ENCODE measurements around the gene ANGPTL4. TPM values are rescaled to one million over a fixed set of nuclear protein-coding genes. Genes with fewer than 3 reads are reported as not detected.

ANGPTL4 gene
- total RNA-seq, 1 donor from 2014 or later, result 55.4 TPM

DNA sequence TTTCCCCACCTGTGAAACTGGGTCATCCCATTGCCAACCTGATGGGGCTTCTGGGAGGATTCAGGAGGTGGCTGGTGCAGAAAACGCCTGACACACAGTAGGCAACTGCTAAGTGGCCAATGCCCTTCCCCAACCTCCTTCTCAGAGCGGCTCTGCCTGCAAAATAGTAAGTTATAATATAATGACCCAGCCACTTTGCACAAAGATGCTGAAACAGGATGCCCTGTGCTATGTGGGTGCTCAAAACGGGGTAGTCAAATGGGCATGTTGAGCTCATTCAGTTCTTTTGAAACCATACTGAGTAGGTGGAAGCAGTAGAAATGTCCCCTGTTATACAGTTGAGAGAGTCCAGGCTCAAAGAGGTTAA is 49.7 kb downstream of the ANGPTL4 start:
- ATAC-seq, result no peak

- ATAC-seq, result no peak
Measured at GRCh38 chr19:8416796-8417195, 52.8 kb downstream of the ANGPTL4 start.

GRCh38 chr19:8421484-8422461 is 57.8 kb downstream of the ANGPTL4 start:
- no peak for ATAC-seq

DNA sequence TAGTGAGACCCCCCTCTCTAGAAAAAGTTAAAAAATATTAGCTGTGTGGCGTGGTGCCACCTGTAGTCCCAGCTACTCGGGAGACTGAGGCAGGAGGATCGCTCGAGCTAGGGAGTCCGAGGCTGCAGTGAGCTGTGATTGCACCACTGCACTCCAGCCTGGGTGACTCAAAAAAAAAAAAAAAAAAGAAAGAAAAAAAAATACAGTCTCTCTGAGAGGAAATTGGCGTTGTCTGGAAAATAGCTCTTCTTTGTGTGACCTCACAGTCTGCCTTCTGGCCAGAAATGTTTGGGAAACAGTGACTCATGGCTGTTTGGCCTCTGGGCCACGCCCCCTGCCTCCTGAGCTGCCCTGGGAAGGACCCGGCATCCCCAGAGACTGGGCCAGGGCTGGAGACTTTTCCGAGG is 59.9 kb downstream of the ANGPTL4 start:
- peak; percentile 96 for ATAC-seq

Other genes starting within 250 kb of the ANGPTL4 start
- gene FBN3, start 214.6 kb upstream of the ANGPTL4 start, total RNA-seq, result 0.16 TPM
- 84.8 TPM for gene CERS4, start 154.8 kb upstream of the ANGPTL4 start, total RNA-seq
- gene CD320, start 55.8 kb upstream of the ANGPTL4 start, total RNA-seq, result 12.0 TPM
- 52.2 TPM for gene NDUFA7, start 42.8 kb upstream of the ANGPTL4 start, total RNA-seq
- gene RPS28, start 42.7 kb upstream of the ANGPTL4 start, total RNA-seq, result 1,802 TPM
- gene KANK3, start 20.9 kb upstream of the ANGPTL4 start, total RNA-seq, result 1.6 TPM
- gene RAB11B, start 26.2 kb downstream of the ANGPTL4 start, total RNA-seq, result 52.4 TPM
- 21.4 TPM for gene MARCHF2, start 49.1 kb downstream of the ANGPTL4 start, total RNA-seq
- gene HNRNPM, start 80.8 kb downstream of the ANGPTL4 start, total RNA-seq, result 107 TPM
- 0.76 TPM for gene PRAM1, start 138.5 kb downstream of the ANGPTL4 start, total RNA-seq
- gene ZNF414, start 150.0 kb downstream of the ANGPTL4 start, total RNA-seq, result 13.3 TPM
- gene MYO1F, start 213.3 kb downstream of the ANGPTL4 start, total RNA-seq, result 3.8 TPM
- gene ADAMTS10, start 246.6 kb downstream of the ANGPTL4 start, total RNA-seq, result 1.9 TPM

All from esophagus mucosa (tissue), 1 donor.